H9 (cell line): ENCODE results near the gene ZP1. TPM values are rescaled to one million over a fixed set of nuclear protein-coding genes. Genes with fewer than 3 reads are reported as not detected.

Experiments used
- DNase-seq: peaks from one replicate; pipeline ENCODE4 v3.0.0-alpha.2; 2017
- H2AFZ ChIP-seq: one replicate; pipeline ENCODE4 v1.6.1; 2013; ENCODE audit warnings: mild to moderate bottlenecking, low read length, control low read depth, moderate library complexity
- H2AK5ac ChIP-seq: 2 replicates; pipeline ENCODE4 v1.6.1; 2013; ENCODE audit warnings: low read length, control low read depth, mixed read lengths; ENCODE audit not compliant: insufficient read length
- H2BK120ac ChIP-seq: one replicate; pipeline ENCODE4 v1.6.1; 2013; ENCODE audit warnings: low read depth, mild to moderate bottlenecking, low read length, control low read depth, inconsistent platforms; ENCODE audit not compliant: poor library complexity, severe bottlenecking
- H2BK12ac ChIP-seq: 2 replicates; pipeline ENCODE4 v1.6.1; 2013; ENCODE audit warnings: low read length, control low read depth, mixed read lengths, low read depth; ENCODE audit not compliant: insufficient read length
- H2BK15ac ChIP-seq: 2 replicates; pipeline ENCODE4 v1.6.1; 2013; ENCODE audit warnings: low read depth, low read length, control low read depth
- H2BK20ac ChIP-seq: one replicate; pipeline ENCODE4 v1.6.1; 2013; ENCODE audit warnings: low read depth, mild to moderate bottlenecking, low read length, control low read depth, inconsistent platforms; ENCODE audit not compliant: poor library complexity, severe bottlenecking
- H2BK5ac ChIP-seq: 2 replicates; pipeline ENCODE4 v1.6.1; 2013; ENCODE audit warnings: low read length, control low read depth, mixed read lengths; ENCODE audit not compliant: insufficient read length
- H3K14ac ChIP-seq: 2 replicates; pipeline ENCODE4 v1.6.1; 2013; ENCODE audit warnings: low read length, control low read depth; ENCODE audit not compliant: insufficient read depth
- H3K18ac ChIP-seq: 2 replicates; pipeline ENCODE4 v1.6.1; 2013; ENCODE audit warnings: low read depth, mild to moderate bottlenecking, mixed read lengths, low read length, control low read depth; ENCODE audit not compliant: insufficient read length
- H3K23ac ChIP-seq: 2 replicates; pipeline ENCODE4 v1.6.1; 2013; ENCODE audit warnings: low read length, control low read depth, mixed read lengths, low read depth; ENCODE audit not compliant: insufficient read length
- H3K23me2 ChIP-seq: 2 replicates; pipeline ENCODE4 v1.6.1; 2013; ENCODE audit warnings: low read depth, mild to moderate bottlenecking, mixed read lengths, low read length, control low read depth; ENCODE audit not compliant: insufficient read length, poor library complexity, severe bottlenecking
- H3K27ac ChIP-seq: 2 replicates; pipeline ENCODE4 v1.5.1; 2013; ENCODE audit warnings: low read length, control low read depth, mixed read lengths, low read depth; ENCODE audit not compliant: insufficient read length
- H3K27me3 ChIP-seq: 2 replicates; pipeline ENCODE4 v1.6.1; 2013; ENCODE audit warnings: low read length, control low read depth, inconsistent platforms; ENCODE audit not compliant: insufficient read depth
- H3K4ac ChIP-seq: 2 replicates; pipeline ENCODE4 v1.6.1; 2013; ENCODE audit warnings: low read depth, mild to moderate bottlenecking, control low read depth, inconsistent platforms, low read length, moderate library complexity
- H3K4me1 ChIP-seq: 2 replicates; pipeline ENCODE4 v1.6.1; 2013; ENCODE audit warnings: low read length, control low read depth, inconsistent platforms; ENCODE audit not compliant: insufficient read depth
- H3K4me2 ChIP-seq: 2 replicates; pipeline ENCODE4 v1.6.1; 2013; ENCODE audit warnings: low read length, control low read depth, mixed read lengths; ENCODE audit not compliant: insufficient read length, insufficient read depth
- H3K56ac ChIP-seq: 2 replicates; pipeline ENCODE4 v1.6.1; 2013; ENCODE audit warnings: low read depth, mild to moderate bottlenecking, mixed read lengths, low read length, control low read depth; ENCODE audit not compliant: insufficient read length
- H3K79me1 ChIP-seq: 2 replicates; pipeline ENCODE4 v1.6.1; 2013; ENCODE audit warnings: low read depth, mild to moderate bottlenecking, moderate library complexity, low read length, control low read depth, inconsistent platforms; ENCODE audit not compliant: insufficient read depth, poor library complexity, severe bottlenecking
- H3K79me2 ChIP-seq: 2 replicates; pipeline ENCODE4 v1.6.1; 2013; ENCODE audit warnings: low read length, control low read depth, inconsistent platforms; ENCODE audit not compliant: insufficient read depth
- H3K9ac ChIP-seq: 2 replicates; pipeline ENCODE4 v1.6.1; 2013; ENCODE audit warnings: low read length, control low read depth, mixed read lengths; ENCODE audit not compliant: insufficient read length; ENCODE audit errors: extremely low read depth
- H3K9me3 ChIP-seq: one replicate; pipeline ENCODE4 v1.6.1; 2013; ENCODE audit warnings: low read depth, low read length, inconsistent platforms; ENCODE audit not compliant: control insufficient read depth
- H3T11ph ChIP-seq: one replicate; pipeline ENCODE4 v1.6.1; 2013; ENCODE audit warnings: mild to moderate bottlenecking, low read length, control low read depth, inconsistent platforms
- H4K20me1 ChIP-seq: one replicate; pipeline ENCODE4 v1.6.1; 2013; ENCODE audit not compliant: control insufficient read depth, insufficient read length, insufficient read depth
- H4K5ac ChIP-seq: 2 replicates; pipeline ENCODE4 v1.6.1; 2013; ENCODE audit warnings: low read depth, mild to moderate bottlenecking, mixed read lengths, low read length, control low read depth; ENCODE audit not compliant: insufficient read length
- H4K8ac ChIP-seq: replicated peaks from 2 replicates; pipeline ENCODE4 v1.6.1; 2013; ENCODE audit warnings: low read length, control low read depth, mixed read lengths, low read depth; ENCODE audit not compliant: insufficient read length
- H4K91ac ChIP-seq: 2 replicates; pipeline ENCODE4 v1.6.1; 2013; ENCODE audit warnings: low read depth, mild to moderate bottlenecking, moderate library complexity, mixed read lengths, low read length, control low read depth; ENCODE audit not compliant: insufficient read length
- H3K27ac Mint-ChIP-seq, 3 experiments: 2 replicates in 2 of 3; 3 replicates in 1 of 3; pipeline ENCODE4 v1.8.0; 2020 to 2021; ENCODE audit warnings: mixed read lengths in 3 of 3, mild to moderate bottlenecking in 1 of 3, moderate library complexity in 1 of 3
- H3K27me3 Mint-ChIP-seq: 2 replicates; pipeline ENCODE4 v1.8.0; 2021; ENCODE audit warnings: low read depth, mild to moderate bottlenecking, moderate library complexity, mixed read lengths
- H3K36me3 Mint-ChIP-seq, 3 experiments: 2 replicates in 2 of 3; 3 replicates in 1 of 3; pipeline ENCODE4 v1.8.0; 2020 to 2021; ENCODE audit warnings: low read depth in 3 of 3, mixed read lengths in 3 of 3; ENCODE audit not compliant: insufficient read depth in 1 of 3
- H3K4me1 Mint-ChIP-seq, 2 experiments: 2 replicates each; pipeline ENCODE4 v1.8.0; 2020; ENCODE audit warnings: mixed read lengths in 2 of 2
- H3K4me3 Mint-ChIP-seq, 2 experiments: 2 replicates in 1 of 2; 3 replicates in 1 of 2; pipeline ENCODE4 v1.8.0; 2020 to 2021; ENCODE audit warnings: mild to moderate bottlenecking in 2 of 2, mixed read lengths in 2 of 2, moderate library complexity in 1 of 2
- H3K9me3 Mint-ChIP-seq, 2 experiments: 2 replicates in 1 of 2; 3 replicates in 1 of 2; pipeline ENCODE4 v1.8.0; 2020; ENCODE audit warnings: mild to moderate bottlenecking in 2 of 2, mixed read lengths in 2 of 2, moderate library complexity in 1 of 2
- CTCF ChIP-seq: fragments of 200-600 bp; sonication (generic); conservative IDR thresholded peaks from 3 replicates; pipeline ENCODE4 v1.8.0; 2021; ENCODE audit warnings: antibody characterized with exemption, mild to moderate bottlenecking
- WGBS: extraction: QIAGEN DNeasy Blood & Tissue Kit; methylation state at CpG from one replicate; pipeline ENCODE4 v1.1.7; 2013; ENCODE audit warnings: missing lambda C conversion rate, low lambda C conversion rate, mixed read lengths; ENCODE audit not compliant: insufficient read length; ENCODE audit errors: extremely low coverage; 5-methylcytosine and 5-hydroxymethylcytosine counted together
- total RNA-seq: library from RNA; stranded (reverse); gene quantifications from 2 replicates; pipeline ENCODE4 v1.2.1, GENCODE V29; 2021

Gene ZP1
- total RNA-seq, 1 experiment from 2014 or later = not detected

- no peak overlapping the region for H3K27ac ChIP-seq
- no peak overlapping the region for H2BK20ac ChIP-seq
- DNase-seq = no peak
Observed at GRCh38 chr11:60844045-60844869, 23.1 kb upstream of the ZP1 start.

More at GRCh38 chr11:60844045-60844869, 23.1 kb upstream of the ZP1 start:
- Mint-ChIP-seq H3K9me3 (no peaks in the 10 kb centered on the region; a peak in 2 of 5 replicates), H3K4me1 (peaks cover 32 to 41% of the 10 kb centered on the region in 2 experiments), H3K27ac (peak overlapping the region in 2 of 3 experiments; percentile 66 to 74; a peak in 3 of 7 replicates), H3K27me3 (no peaks in the 10 kb centered on the region), H3K4me3 (peak overlapping the region; percentile 91 to 95), H3K36me3 (peaks cover 28 to 49% (median 29%) of the 10 kb centered on the region in 3 experiments)
- no peak overlapping the region for H2AFZ ChIP-seq
- H3K23ac ChIP-seq = no peak overlapping the region
- peaks cover 24% of the 10 kb centered on the region; the same call in 1 of the 2 replicates for H3K79me2 ChIP-seq
- H3K56ac ChIP-seq = no peak overlapping the region
- no peaks in the 10 kb centered on the region for H3K79me1 ChIP-seq
- no CpG with 5 or more reads among the region's 10 CpGs for WGBS
- H3T11ph ChIP-seq = no peak overlapping the region
- H3K14ac ChIP-seq = no peak overlapping the region
- H4K8ac ChIP-seq = no peak overlapping the region
- no peak for TF ChIP-seq CTCF
- H4K91ac ChIP-seq = no peak overlapping the region
- H3K9me3 ChIP-seq = no peaks in the 10 kb centered on the region
- H3K18ac ChIP-seq = no peak overlapping the region
- H3K27me3 ChIP-seq = no peaks in the 10 kb centered on the region
- peaks cover 8% of the 10 kb centered on the region; the same call in 1 of the 2 replicates for H3K4me1 ChIP-seq
- H2BK15ac ChIP-seq = no peak overlapping the region
- no peak overlapping the region for H3K4ac ChIP-seq
- no peak overlapping the region for H2BK12ac ChIP-seq
- no peak overlapping the region for H2BK120ac ChIP-seq
- H2AK5ac ChIP-seq = no peak overlapping the region
- no peak overlapping the region for H4K5ac ChIP-seq
- peaks cover 14% of the 10 kb centered on the region for H3K23me2 ChIP-seq
- no peak overlapping the region for H2BK5ac ChIP-seq
- no peaks in the 10 kb centered on the region for H4K20me1 ChIP-seq
- peak overlapping the region; percentile 88 for H3K4me2 ChIP-seq
- H3K9ac ChIP-seq = peak overlapping the region; percentile 24
